ENCODE data around the gene PTPRN2.

- TF ChIP-seq CTCF (CRISPR knock-in tag; IDR thresholded peaks at IDR 0.05) (no peak), POLR2A (IDR thresholded peaks at IDR 0.05; ENCODE audit: insufficient read depth in 1 of 2, low read depth in 2 of 2, low read length in 2 of 2) (no peak)
Observed at GRCh38 chr7:157538735-157539134, 1048.9 kb downstream of the PTPRN2 start.
